Measurements from ENCODE around the gene TGM4.

The TGM4 gene

GRCh38 chr3:44924457-44925084 lies 50.2 kb downstream of the TGM4 start:
- Histone ChIP-seq H3K9ac (ENCODE audit: low read depth, low read length, poor library complexity) (no peak overlapping the region), H3K9me3 (replicated peaks in 1 of 2; ENCODE audit: control insufficient read depth in 2 of 2, insufficient read depth in 1 of 2, low read depth in 1 of 2, low read length in 2 of 2) (no peaks in the 10 kb centered on the region), H2BK5ac (ENCODE audit: low read length) (no peak overlapping the region), H3K27me3 (ENCODE audit: control insufficient read depth in 3 of 3, insufficient read depth in 3 of 3, low read depth in 1 of 3, low read length in 3 of 3) (no peaks in the 10 kb centered on the region), H3K18ac (ENCODE audit: low read length) (no peak overlapping the region), H4K8ac (ENCODE audit: low read depth, low read length) (no peak overlapping the region), H2BK12ac (ENCODE audit: low read length) (no peak overlapping the region), H2AFZ (ENCODE audit: low read length) (no peak overlapping the region), H2AK5ac (ENCODE audit: low read depth, low read length) (no peak overlapping the region), H3K4me3 (ENCODE audit: low read length in 2 of 2) (no peak overlapping the region), H3K4me2 (ENCODE audit: insufficient read depth, low read length, poor library complexity, severe bottlenecking) (no peak overlapping the region), H3K36me3 (replicated peaks in 1 of 2; ENCODE audit: control insufficient read depth in 2 of 2, insufficient read depth in 2 of 2, low read length in 2 of 2) (peaks cover 20 to 75% of the 10 kb centered on the region in 2 donors), H3K79me1 (ENCODE audit: low read depth, low read length) (no peaks in the 10 kb centered on the region), H2BK15ac (ENCODE audit: low read length) (no peak overlapping the region), H3K23ac (ENCODE audit: low read depth, low read length, poor library complexity) (no peak overlapping the region), H2BK120ac (ENCODE audit: low read depth, low read length) (no peak overlapping the region), H4K91ac (ENCODE audit: low read depth, low read length, poor library complexity) (no peak overlapping the region), H3K4ac (ENCODE audit: low read length) (no peak overlapping the region), H3K27ac (replicated peaks; ENCODE audit: low read length) (no peak overlapping the region), H3K14ac (ENCODE audit: low read length) (no peak overlapping the region), H3K4me1 (ENCODE audit: control insufficient read depth in 2 of 2, insufficient read depth in 1 of 2, low read depth in 1 of 2, low read length in 2 of 2) (no peaks in the 10 kb centered on the region)
- no peak for DNase-seq (ENCODE audit: low spot score)
- WGBS, 2 donors (ENCODE audit: extremely low coverage in 2 of 2, insufficient read length in 2 of 2, insufficient replicate concordance in 1 of 2): no CpG with 5 or more reads among the region's 5 CpGs

- Histone ChIP-seq H3K79me1 (ENCODE audit: low read depth, low read length) (peaks cover 3% of the 10 kb centered on the region), H2AK5ac (ENCODE audit: low read depth, low read length) (no peak overlapping the region), H3K27me3 (ENCODE audit: control insufficient read depth in 3 of 3, insufficient read depth in 3 of 3, low read depth in 1 of 3, low read length in 3 of 3) (no peaks in the 10 kb centered on the region), H4K91ac (ENCODE audit: low read depth, low read length, poor library complexity) (no peak overlapping the region), H3K36me3 (replicated peaks in 1 of 2; ENCODE audit: control insufficient read depth in 2 of 2, insufficient read depth in 2 of 2, low read length in 2 of 2) (peaks cover 23 to 78% of the 10 kb centered on the region in 2 donors), H3K27ac (replicated peaks; ENCODE audit: low read length) (no peak overlapping the region), H3K23ac (ENCODE audit: low read depth, low read length, poor library complexity) (no peak overlapping the region), H2AFZ (ENCODE audit: low read length) (no peak overlapping the region), H2BK12ac (ENCODE audit: low read length) (no peak overlapping the region), H3K9me3 (replicated peaks in 1 of 2; ENCODE audit: control insufficient read depth in 2 of 2, insufficient read depth in 1 of 2, low read depth in 1 of 2, low read length in 2 of 2) (no peaks in the 10 kb centered on the region), H2BK5ac (ENCODE audit: low read length) (no peak overlapping the region), H3K18ac (ENCODE audit: low read length) (no peak overlapping the region), H3K9ac (ENCODE audit: low read depth, low read length, poor library complexity) (no peak overlapping the region), H3K4me1 (ENCODE audit: control insufficient read depth in 2 of 2, insufficient read depth in 1 of 2, low read depth in 1 of 2, low read length in 2 of 2) (peaks cover 0 to 3% of the 10 kb centered on the region in 2 donors), H3K14ac (ENCODE audit: low read length) (no peak overlapping the region), H3K4me2 (ENCODE audit: insufficient read depth, low read length, poor library complexity, severe bottlenecking) (no peak overlapping the region), H4K8ac (ENCODE audit: low read depth, low read length) (no peak overlapping the region), H3K4ac (ENCODE audit: low read length) (no peak overlapping the region), H3K4me3 (ENCODE audit: low read length in 2 of 2) (no peak overlapping the region), H2BK120ac (ENCODE audit: low read depth, low read length) (no peak overlapping the region), H2BK15ac (ENCODE audit: low read length) (no peak overlapping the region)
- no CpG with 5 or more reads among the region's 10 CpGs for WGBS, 2 donors (ENCODE audit: extremely low coverage in 2 of 2, insufficient read length in 2 of 2, insufficient replicate concordance in 1 of 2)
- no peak for DNase-seq (ENCODE audit: low spot score)
Observed at GRCh38 chr3:44926172-44926571, 51.8 kb downstream of the TGM4 start.

- H2AFZ ChIP-seq (ENCODE audit: low read length): no peak overlapping the region
- H4K8ac ChIP-seq (ENCODE audit: low read depth, low read length): no peak overlapping the region
- DNase-seq (ENCODE audit: low spot score): no peak
- no peak overlapping the region for H3K18ac ChIP-seq (ENCODE audit: low read length)
- no peak overlapping the region for H3K4me3 ChIP-seq (ENCODE audit: low read length in 2 of 2)
- H2BK12ac ChIP-seq (ENCODE audit: low read length): no peak overlapping the region
- no peak overlapping the region for H2BK5ac ChIP-seq (ENCODE audit: low read length)
- no peak overlapping the region for H4K91ac ChIP-seq (ENCODE audit: low read depth, low read length, poor library complexity)
- H3K4me2 ChIP-seq (ENCODE audit: insufficient read depth, low read length, poor library complexity, severe bottlenecking): no peak overlapping the region
- no peak overlapping the region for H3K27ac ChIP-seq (replicated peaks; ENCODE audit: low read length)
- H3K9ac ChIP-seq (ENCODE audit: low read depth, low read length, poor library complexity): no peak overlapping the region
- no peak overlapping the region for H3K14ac ChIP-seq (ENCODE audit: low read length)
- H3K36me3 ChIP-seq (replicated peaks in 1 of 2; ENCODE audit: control insufficient read depth in 2 of 2, insufficient read depth in 2 of 2, low read length in 2 of 2): peaks cover 23 to 78% of the 10 kb centered on the region in 2 donors
- no peak overlapping the region for H3K23ac ChIP-seq (ENCODE audit: low read depth, low read length, poor library complexity)
- H3K79me1 ChIP-seq (ENCODE audit: low read depth, low read length): peaks cover 3% of the 10 kb centered on the region
- H3K4me1 ChIP-seq (ENCODE audit: control insufficient read depth in 2 of 2, insufficient read depth in 1 of 2, low read depth in 1 of 2, low read length in 2 of 2): peaks cover 4 to 10% of the 10 kb centered on the region in 2 donors
- no peak overlapping the region for H2AK5ac ChIP-seq (ENCODE audit: low read depth, low read length)
- H3K4ac ChIP-seq (ENCODE audit: low read length): no peak overlapping the region
- no peaks in the 10 kb centered on the region for H3K9me3 ChIP-seq (replicated peaks in 1 of 2; ENCODE audit: control insufficient read depth in 2 of 2, insufficient read depth in 1 of 2, low read depth in 1 of 2, low read length in 2 of 2)
- no CpG with 5 or more reads among the region's 7 CpGs for WGBS, 2 donors (ENCODE audit: extremely low coverage in 2 of 2, insufficient read length in 2 of 2, insufficient replicate concordance in 1 of 2)
- no peak overlapping the region for H2BK120ac ChIP-seq (ENCODE audit: low read depth, low read length)
- H3K27me3 ChIP-seq (ENCODE audit: control insufficient read depth in 3 of 3, insufficient read depth in 3 of 3, low read depth in 1 of 3, low read length in 3 of 3): no peaks in the 10 kb centered on the region
- H2BK15ac ChIP-seq (ENCODE audit: low read length): no peak overlapping the region
Observed at GRCh38 chr3:44926921-44927320, 52.5 kb downstream of the TGM4 start.

DNA sequence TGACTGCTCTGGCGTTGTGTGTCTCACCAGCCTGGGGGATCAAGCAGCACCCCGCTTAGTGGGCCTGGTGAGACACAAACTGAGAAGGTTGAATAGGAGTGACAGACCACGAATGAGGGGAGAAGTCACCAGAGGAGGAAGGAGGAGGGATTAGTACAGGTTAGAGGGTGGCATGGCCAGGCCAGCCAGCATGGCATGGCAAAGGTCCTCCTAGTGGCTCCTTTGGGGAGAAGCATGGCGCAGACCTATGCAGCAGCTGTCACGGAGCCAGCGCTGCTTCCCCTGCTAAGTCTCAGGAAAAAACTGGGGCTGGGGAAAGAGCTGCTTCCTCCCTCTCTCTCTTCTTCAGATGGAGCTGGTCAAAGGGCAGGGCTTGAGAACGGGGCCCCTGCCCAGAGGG lies 53.0 kb downstream of the TGM4 start:
- Histone ChIP-seq H4K91ac (ENCODE audit: low read depth, low read length, poor library complexity) (no peak overlapping the region), H4K8ac (ENCODE audit: low read depth, low read length) (no peak overlapping the region), H3K14ac (ENCODE audit: low read length) (no peak overlapping the region), H2BK120ac (ENCODE audit: low read depth, low read length) (no peak overlapping the region), H3K36me3 (replicated peaks in 1 of 2; ENCODE audit: control insufficient read depth in 2 of 2, insufficient read depth in 2 of 2, low read length in 2 of 2) (peaks cover 23 to 73% of the 10 kb centered on the region in 2 donors), H3K9me3 (replicated peaks in 1 of 2; ENCODE audit: control insufficient read depth in 2 of 2, insufficient read depth in 1 of 2, low read depth in 1 of 2, low read length in 2 of 2) (no peaks in the 10 kb centered on the region), H2BK12ac (ENCODE audit: low read length) (no peak overlapping the region), H3K27ac (replicated peaks; ENCODE audit: low read length) (no peak overlapping the region), H2AFZ (ENCODE audit: low read length) (no peak overlapping the region), H3K4me2 (ENCODE audit: insufficient read depth, low read length, poor library complexity, severe bottlenecking) (no peak overlapping the region), H3K4me1 (ENCODE audit: control insufficient read depth in 2 of 2, insufficient read depth in 1 of 2, low read depth in 1 of 2, low read length in 2 of 2) (peaks cover 7 to 13% of the 10 kb centered on the region in 2 donors), H3K23ac (ENCODE audit: low read depth, low read length, poor library complexity) (no peak overlapping the region), H3K9ac (ENCODE audit: low read depth, low read length, poor library complexity) (no peak overlapping the region), H2AK5ac (ENCODE audit: low read depth, low read length) (no peak overlapping the region), H3K4ac (ENCODE audit: low read length) (no peak overlapping the region), H3K27me3 (ENCODE audit: control insufficient read depth in 3 of 3, insufficient read depth in 3 of 3, low read depth in 1 of 3, low read length in 3 of 3) (no peaks in the 10 kb centered on the region), H3K4me3 (ENCODE audit: low read length in 2 of 2) (no peak overlapping the region), H2BK5ac (ENCODE audit: low read length) (no peak overlapping the region), H3K18ac (ENCODE audit: low read length) (no peak overlapping the region), H2BK15ac (ENCODE audit: low read length) (no peak overlapping the region), H3K79me1 (ENCODE audit: low read depth, low read length) (peaks cover 3% of the 10 kb centered on the region)
- no CpG with 5 or more reads among the region's 7 CpGs for WGBS, 2 donors (ENCODE audit: extremely low coverage in 2 of 2, insufficient read length in 2 of 2, insufficient replicate concordance in 1 of 2)
- no peak for DNase-seq (ENCODE audit: low spot score)

Measured in neuronal stem cell (in vitro differentiated cells).